GM21390 (cell line): ENCODE measurements around the gene NCAM2.

Source experiments
- ATAC-seq: cut with Tn5 transposase; IDR thresholded peaks from one replicate; pipeline ENCODE4 v1.9.1; 2021; ENCODE audit not compliant: unreplicated experiment

The NCAM2 gene

GRCh38 chr21:21204366-21204996 lies 206.3 kb downstream of the NCAM2 start:
- no peak for ATAC-seq

GRCh38 chr21:21205604-21206003 lies 207.4 kb downstream of the NCAM2 start:
- no peak for ATAC-seq

- no peak for ATAC-seq
These were observed 212.3 kb downstream of the NCAM2 start for GRCh38 chr21:21210552-21210951.

- no peak for ATAC-seq
These were observed 215.1 kb downstream of the NCAM2 start for GRCh38 chr21:21213297-21213696.

- ATAC-seq: no peak
These were observed 217.8 kb downstream of the NCAM2 start for GRCh38 chr21:21216047-21216446.

GRCh38 chr21:21226472-21226871 lies 228.3 kb downstream of the NCAM2 start:
- ATAC-seq: no peak

- no peak for ATAC-seq
These were observed 232.5 kb downstream of the NCAM2 start for GRCh38 chr21:21230672-21231071.

GRCh38 chr21:21231913-21232312 lies 233.7 kb downstream of the NCAM2 start:
- no peak for ATAC-seq

GRCh38 chr21:21232320-21232719 lies 234.1 kb downstream of the NCAM2 start:
- ATAC-seq: no peak

GRCh38 chr21:21233051-21233450 lies 234.8 kb downstream of the NCAM2 start:
- no peak for ATAC-seq

GRCh38 chr21:21236996-21237395 lies 238.8 kb downstream of the NCAM2 start:
- ATAC-seq: no peak

- no peak for ATAC-seq
These were observed 240.6 kb downstream of the NCAM2 start for GRCh38 chr21:21238629-21239400.

- ATAC-seq: no peak
These were observed 243.2 kb downstream of the NCAM2 start for GRCh38 chr21:21241391-21241790.

GRCh38 chr21:21246007-21246406 lies 247.8 kb downstream of the NCAM2 start:
- ATAC-seq: no peak

GRCh38 chr21:21247424-21247823 lies 249.2 kb downstream of the NCAM2 start:
- no peak for ATAC-seq

- ATAC-seq: no peak
These were observed 263.8 kb downstream of the NCAM2 start for GRCh38 chr21:21262048-21262447.

- ATAC-seq: no peak
These were observed 269.9 kb downstream of the NCAM2 start for GRCh38 chr21:21268061-21268471.

- ATAC-seq: no peak
These were observed 270.7 kb downstream of the NCAM2 start for GRCh38 chr21:21268885-21269284.

- ATAC-seq: no peak
These were observed 281.1 kb downstream of the NCAM2 start for GRCh38 chr21:21279193-21279901.

- no peak for ATAC-seq
These were observed 285.6 kb downstream of the NCAM2 start for GRCh38 chr21:21283810-21284209.

GRCh38 chr21:21286170-21286798 lies 288.1 kb downstream of the NCAM2 start:
- ATAC-seq: no peak

- ATAC-seq: no peak
These were observed 292.5 kb downstream of the NCAM2 start for GRCh38 chr21:21290751-21291150.
